Kidney epithelial cell (primary cell): Measurements from ENCODE around the gene AADACL4. TPM values are rescaled to one million over a fixed set of nuclear protein-coding genes. Genes with fewer than 3 reads are reported as not detected.

Experiments used
- DNase-seq: peaks from one replicate; pipeline ENCODE4 v3.0.0-alpha.2; 2010; ENCODE audit warnings: low read depth
- H3K27me3 ChIP-seq: 2 replicates; pipeline ENCODE4 v1.6.0; 2011; ENCODE audit warnings: low read length; ENCODE audit not compliant: control insufficient read depth, insufficient read depth
- H3K36me3 ChIP-seq: 2 replicates; pipeline ENCODE4 v1.5.1; 2011; ENCODE audit warnings: low read length; ENCODE audit not compliant: control insufficient read depth, insufficient read depth
- H3K4me3 ChIP-seq: 2 replicates; pipeline ENCODE4 v1.5.1; 2011; ENCODE audit warnings: low read depth, mild to moderate bottlenecking, control low read depth, low read length
- CTCF ChIP-seq: IDR thresholded peaks from 2 replicates; pipeline ENCODE4 v1.5.1; 2011; ENCODE audit warnings: mild to moderate bottlenecking, moderate library complexity, low read length, control low read depth, inconsistent platforms; ENCODE audit not compliant: insufficient read depth, poor library complexity, severe bottlenecking
- total RNA-seq: library from RNA; depleted of rRNA; stranded (reverse); fragments of >200 nt; gene quantifications from 2 replicates; pipeline ENCODE4 v1.2.3, GENCODE V29; 2015

Gene AADACL4
- total RNA-seq, 1 donor from 2014 or later = not detected

- no peaks in the 10 kb centered on the region for H3K27me3 ChIP-seq
- no peak for TF ChIP-seq CTCF
Measured at GRCh38 chr1:12607263-12607662, 36.6 kb upstream of the AADACL4 start.

DNA sequence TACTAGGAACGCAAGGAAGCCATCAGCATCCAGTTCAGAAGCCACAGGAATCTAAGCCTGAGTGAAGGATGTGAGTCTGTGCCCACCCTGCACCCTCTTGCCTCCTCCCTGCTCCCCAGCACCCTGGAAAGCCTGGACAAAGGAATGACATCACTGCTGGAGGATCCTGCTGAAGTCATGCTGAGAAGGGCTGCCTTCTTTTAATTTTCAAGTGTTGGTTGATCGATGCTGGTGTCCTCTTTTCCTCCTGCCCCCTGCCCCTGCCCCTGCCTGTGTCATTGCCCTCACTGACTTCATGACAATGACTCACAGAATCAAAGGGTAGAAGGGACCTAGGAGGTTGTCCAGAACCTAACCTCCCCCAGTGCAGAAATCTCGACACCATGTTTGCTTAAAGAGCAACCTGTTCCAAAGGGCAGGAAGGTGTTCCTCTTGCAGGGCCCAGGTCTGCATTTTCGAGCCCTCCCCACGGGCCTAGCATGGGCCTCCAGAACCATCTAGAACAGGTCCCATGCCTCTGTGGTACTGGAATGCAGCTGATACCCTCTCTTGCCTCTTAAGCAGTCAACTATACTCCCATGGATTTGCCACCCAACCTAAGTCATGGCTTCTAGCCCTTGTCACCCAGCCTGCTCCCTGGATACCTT is 35.5 kb upstream of the AADACL4 start:
- H3K4me3 ChIP-seq = no peak overlapping the region
- TF ChIP-seq CTCF = no peak
- H3K27me3 ChIP-seq = no peaks in the 10 kb centered on the region
- DNase-seq = no peak
- peaks cover 1% of the 10 kb centered on the region for H3K36me3 ChIP-seq

More at GRCh38 chr1:12607263-12607662, 36.6 kb upstream of the AADACL4 start:
- Histone ChIP-seq H3K4me3 (no peak overlapping the region), H3K36me3 (peaks cover 1% of the 10 kb centered on the region)
- DNase-seq = no peak

DNA sequence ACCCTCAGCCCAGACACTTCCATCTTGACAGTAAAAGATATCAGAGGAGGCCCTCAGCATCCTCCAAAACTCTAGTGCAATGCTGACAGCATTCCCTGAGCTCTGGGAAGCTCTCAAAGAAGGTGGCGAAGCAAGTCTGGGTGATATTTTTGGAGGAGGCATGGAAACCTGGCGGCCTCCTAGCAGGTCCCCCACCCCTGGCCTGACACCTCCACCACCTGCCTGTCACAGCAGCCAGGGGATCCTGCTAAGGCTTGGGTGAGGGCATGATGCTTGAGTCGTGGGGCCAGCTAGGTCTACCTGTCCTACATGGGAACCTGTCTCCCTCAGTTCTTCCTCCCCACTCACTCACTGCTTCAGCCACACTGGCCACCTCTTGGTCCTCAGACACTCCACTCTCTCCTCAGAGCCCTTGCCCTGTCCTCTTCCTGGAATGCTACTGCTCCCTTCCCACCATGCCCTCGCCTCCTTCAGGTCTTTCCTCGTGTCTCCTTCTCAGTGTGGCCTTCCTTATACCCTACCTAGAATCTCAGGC is 34.3 kb upstream of the AADACL4 start:
- DNase-seq = no peak
- TF ChIP-seq CTCF = no peak

GRCh38 chr1:12610305-12610935 is 33.5 kb upstream of the AADACL4 start:
- H3K27me3 ChIP-seq = no peaks in the 10 kb centered on the region
- no peak for DNase-seq
- TF ChIP-seq CTCF = no peak
- H3K4me3 ChIP-seq = no peak overlapping the region
- H3K36me3 ChIP-seq = peaks cover 1% of the 10 kb centered on the region

More for the DNA sequence above, 34.3 kb upstream of the AADACL4 start:
- Histone ChIP-seq H3K27me3 (no peaks in the 10 kb centered on the region), H3K36me3 (peaks cover 1% of the 10 kb centered on the region), H3K4me3 (no peak overlapping the region)

- Histone ChIP-seq H3K27me3 (no peaks in the 10 kb centered on the region), H3K4me3 (no peak overlapping the region), H3K36me3 (peaks cover 1% of the 10 kb centered on the region)
- no peak for TF ChIP-seq CTCF
- no peak for DNase-seq
Measured at GRCh38 chr1:12610941-12611340, 32.9 kb upstream of the AADACL4 start.
